HL-60/S4 treated with retinoic acid at 250 ng/mL for 4 days and 3 days (cell line): ENCODE results near the gene LSM10.

Source experiments
- in situ Hi-C: fragments of 300-500 bp; cut with MboI; formaldehyde crosslinking; loops from 2 replicates; pipeline ENCODE4 v1.7.0; 2022; ENCODE audit warnings: low sequenced_read_pairs

LSM10 gene

DNA sequence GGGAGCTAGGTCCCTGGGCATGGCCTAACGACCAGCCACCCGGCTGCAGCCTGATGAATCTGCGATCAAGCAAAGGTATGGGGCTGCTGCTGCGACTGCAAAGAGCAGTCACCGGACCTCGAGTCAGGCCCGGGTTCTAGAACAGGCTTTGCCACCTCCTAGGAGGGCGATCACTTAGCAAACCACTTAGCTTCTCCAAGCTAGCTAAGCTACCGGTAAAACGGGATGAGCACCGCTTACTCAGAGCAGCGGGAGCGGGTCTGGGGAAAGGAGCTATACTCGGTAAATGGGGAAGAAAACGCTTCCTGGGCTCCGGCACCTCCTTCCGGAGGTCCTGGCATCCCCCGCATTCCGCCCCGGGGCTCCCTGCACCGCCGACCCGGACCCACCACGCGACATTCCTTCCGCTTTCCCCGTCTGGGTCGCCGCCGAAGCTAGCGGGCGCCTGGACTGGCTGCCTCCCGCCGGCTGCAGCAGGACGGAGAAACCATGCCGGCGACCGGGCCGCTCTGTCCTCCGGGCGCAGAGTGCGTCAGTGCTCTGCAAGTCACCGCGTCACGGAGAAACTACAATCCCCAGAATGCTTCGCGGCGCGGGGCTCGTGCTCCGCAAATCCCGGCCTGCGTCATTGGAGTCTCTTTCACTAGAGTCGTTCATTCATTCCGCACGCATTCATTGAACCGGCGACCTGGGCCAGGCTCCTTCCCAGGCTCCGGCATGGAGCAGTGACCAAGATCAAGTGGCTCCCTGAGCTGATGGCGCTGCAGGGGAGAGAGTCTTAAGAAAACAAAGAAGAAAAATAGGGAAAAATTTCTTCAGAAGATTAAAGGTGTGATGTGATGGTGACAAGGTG lies at the start of gene LSM10:
Gene LSM10, minus strand, starts transcription at position 531 of the 853 bp plus-strand sequence. CDS start 3,779 bp downstream, outside the sequence.
- in situ Hi-C loops = no loop called here

DNA sequence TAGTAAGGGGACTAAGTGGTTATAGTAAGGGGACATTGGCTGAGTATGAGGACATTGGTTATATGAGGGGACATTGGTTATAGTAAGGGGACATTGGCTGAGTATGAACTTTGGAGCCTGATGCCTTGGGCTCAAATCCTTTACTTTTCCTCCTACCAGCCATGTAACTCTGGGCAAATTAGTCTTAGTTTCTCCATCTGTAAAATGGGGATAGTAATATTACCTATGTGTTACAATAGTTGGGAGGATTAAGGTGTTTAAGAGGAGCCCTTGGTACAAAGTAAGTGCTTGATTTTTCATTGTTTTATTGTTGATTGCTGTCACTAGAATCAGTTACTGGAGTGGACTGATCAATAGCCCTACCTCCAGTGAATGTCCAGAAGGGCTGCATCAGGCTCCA lies 49.7 kb upstream of the LSM10 start:
- in situ Hi-C loops = no loop called here

DNA sequence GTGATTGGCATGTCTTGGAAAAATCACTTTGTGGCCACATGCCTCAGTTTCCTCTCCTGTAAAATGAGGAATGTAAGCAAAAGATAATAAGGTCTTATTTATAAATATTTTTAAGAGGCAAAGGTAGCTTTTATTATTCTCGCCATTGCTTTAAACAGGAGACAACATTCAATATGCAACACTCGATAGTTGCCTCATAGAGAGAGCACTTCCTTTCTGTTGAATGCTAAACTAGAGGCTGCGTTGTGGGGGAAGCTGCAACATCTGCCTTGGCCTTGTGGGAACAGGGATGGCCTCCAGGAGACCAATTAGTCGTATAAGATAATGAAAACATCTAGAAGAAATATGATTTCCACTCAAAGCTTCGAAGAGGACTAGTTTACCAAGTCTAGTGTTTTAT lies 49.0 kb upstream of the LSM10 start:
- in situ Hi-C loops = no loop called here

DNA sequence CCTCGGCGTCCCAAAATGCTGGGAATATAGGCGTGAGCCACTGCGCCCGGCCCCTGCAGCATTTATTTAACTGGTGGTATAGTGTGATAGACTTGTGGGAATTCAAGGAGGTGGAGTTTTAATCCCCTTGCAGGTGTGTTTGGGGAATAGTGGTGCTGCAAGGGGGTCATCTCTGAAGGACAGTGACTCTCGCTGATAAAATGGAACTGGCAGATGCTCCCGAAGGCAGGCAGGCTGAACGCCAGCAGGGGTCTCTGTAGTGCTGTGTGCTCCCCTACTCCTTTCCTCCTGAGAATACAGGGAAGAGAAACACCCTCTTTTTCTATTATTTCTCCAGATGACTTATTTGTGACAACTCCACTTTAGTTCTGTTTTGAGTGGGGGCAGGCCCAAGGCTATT lies 48.6 kb upstream of the LSM10 start:
- in situ Hi-C loops = no loop called here

DNA sequence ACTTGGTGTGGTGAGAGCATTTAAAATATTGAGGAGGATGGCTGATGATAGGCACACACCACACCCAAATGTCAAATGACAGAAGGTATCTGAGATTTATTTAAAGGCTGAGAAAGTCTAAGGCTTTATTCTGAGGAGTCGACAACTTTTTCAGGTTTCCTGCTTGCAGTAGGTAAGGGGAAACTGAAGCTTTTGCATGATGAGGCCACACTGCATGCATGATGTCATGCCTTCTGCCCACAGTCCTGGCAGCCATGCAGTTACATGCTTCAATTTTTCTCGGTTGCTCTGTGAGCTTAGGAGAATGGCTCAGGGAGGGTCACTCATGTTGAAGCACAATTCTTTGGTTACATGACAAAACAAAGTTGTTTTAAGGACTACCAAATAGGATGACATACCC lies 45.6 kb upstream of the LSM10 start:
- in situ Hi-C loops = no loop called here

DNA sequence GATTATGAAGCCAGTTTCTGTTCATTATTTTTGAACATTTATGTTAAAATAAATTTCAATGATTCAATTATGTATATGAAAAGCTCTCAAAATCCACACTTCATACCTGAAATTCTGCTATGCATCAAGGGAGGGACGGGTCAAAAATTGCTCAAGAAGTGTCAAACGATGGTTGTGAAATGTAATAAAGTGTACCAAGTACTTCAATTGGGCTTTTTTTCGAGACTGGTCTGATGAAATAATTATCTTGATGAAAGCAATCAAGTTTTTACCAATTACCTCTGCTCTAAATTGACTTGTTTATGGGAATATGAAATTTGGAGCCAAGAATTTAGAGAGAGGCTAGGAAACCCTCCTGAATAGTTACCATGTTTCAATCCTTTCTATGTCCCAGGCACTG lies 44.6 kb upstream of the LSM10 start:
- in situ Hi-C loops = no loop called here

DNA sequence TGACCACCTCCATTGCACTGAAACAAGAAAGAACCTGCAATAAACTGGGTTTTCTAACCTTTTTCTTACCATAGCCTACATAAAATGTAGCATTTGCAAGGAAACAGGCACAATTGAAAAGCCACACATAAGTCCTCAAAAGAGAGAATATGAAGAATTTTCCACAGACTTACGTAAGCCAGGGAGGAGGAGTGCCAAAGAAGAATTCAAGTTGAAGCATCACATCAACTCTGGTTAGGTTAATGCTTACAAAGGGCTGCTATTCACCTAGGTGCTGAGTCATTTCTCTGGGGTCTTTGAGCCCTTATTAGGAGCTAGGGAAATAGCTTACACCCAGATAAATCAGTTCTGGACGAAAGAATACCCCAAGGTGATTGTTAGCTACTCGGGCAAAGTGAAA lies 42.9 kb upstream of the LSM10 start:
- in situ Hi-C loops = no loop called here

DNA sequence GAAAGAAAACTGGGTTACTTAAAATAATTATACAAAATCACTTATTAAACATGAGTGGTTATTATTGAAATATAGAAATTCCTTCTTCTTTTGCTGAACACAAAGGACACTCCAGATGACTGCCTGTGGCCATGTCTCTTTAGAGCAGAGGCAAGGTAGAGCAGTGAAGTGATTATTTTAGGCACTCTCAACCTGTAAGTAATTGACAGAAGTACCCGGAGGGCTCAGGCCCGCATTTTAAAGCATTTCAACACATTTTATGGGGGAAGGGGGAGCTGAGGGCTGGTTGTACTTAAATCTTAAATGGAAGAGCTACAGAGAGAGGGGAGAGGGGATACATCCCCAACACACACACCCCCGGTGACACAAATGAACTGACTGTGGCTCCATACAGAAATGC lies 42.3 kb upstream of the LSM10 start:
- in situ Hi-C loops = no loop called here

DNA sequence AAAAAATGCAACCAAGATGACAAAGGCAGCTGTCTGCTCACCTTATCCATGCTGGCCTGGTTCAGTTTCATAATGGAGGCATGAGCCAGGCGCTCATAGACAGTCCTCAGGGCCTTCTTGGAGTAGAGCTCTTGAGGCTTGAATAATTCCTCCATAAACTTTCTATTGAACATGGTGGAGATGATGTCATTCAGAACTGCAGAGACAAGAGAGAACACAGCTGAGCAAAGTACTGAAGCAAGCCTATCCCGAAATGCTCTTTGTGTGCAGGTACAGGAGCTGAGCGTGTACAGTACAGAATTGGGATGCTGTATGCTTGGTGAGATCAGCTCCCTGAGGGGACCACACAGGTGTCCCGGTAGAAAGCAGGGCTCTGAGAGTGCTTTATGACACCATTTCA lies 41.0 kb upstream of the LSM10 start:
- in situ Hi-C loops = no loop called here

DNA sequence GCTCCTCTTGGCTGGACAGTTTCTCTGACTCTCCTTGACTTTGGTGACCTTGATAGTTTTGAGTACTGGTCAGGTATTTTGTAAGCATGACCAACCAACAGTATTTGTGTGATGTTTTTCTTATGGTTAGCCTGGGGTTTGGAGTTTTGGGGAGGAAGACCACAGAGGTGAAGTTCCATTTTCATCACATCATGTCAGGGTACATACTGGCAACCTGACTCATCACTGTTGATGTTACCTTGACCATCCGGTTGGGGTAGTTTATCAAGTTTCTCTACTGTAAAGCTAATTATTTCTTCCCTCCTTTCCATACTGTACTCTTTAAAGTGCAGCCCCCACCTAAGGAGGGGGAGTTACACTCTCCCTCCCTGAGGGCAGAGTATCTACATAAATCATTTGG lies 39.1 kb upstream of the LSM10 start:
- in situ Hi-C loops = no loop called here

DNA sequence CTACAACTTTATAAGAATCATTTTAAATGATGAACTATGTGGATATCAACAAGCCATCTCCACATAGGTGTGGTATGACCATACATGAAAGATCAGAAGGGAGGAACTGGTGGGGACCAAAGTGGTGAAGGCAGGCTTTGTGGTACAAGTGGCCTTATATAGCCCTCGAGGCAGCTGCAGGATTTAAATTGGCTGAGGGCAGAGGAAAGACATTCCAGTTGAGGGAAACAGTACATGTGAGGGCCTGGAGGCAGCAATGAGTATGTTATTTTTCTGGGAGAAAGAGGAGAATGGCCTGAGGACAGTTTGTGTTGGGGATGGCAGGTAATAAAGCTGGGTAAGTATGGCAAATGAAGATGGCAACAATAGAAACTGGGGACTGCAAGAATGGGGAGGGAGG lies 35.4 kb upstream of the LSM10 start:
- in situ Hi-C loops = no loop called here

DNA sequence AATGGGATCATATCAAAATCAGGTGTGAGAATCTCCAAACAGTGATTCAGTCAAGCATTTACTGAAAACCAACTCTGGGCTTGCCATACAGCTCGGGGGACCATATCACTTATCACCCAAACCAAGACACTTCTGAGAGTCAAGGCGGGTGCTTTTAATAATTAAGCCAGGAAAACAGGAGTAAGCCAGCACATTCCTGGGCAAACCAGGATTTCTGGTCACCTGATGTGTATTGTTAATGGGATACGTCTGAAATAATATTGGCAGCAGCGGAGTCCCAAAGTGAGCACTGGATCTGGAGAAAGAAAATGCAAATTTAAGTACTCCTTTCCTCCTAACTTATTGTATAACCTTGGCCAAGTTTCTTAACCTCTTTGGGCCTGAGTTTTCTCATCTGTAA lies 34.9 kb upstream of the LSM10 start:
- in situ Hi-C loops = no loop called here

DNA sequence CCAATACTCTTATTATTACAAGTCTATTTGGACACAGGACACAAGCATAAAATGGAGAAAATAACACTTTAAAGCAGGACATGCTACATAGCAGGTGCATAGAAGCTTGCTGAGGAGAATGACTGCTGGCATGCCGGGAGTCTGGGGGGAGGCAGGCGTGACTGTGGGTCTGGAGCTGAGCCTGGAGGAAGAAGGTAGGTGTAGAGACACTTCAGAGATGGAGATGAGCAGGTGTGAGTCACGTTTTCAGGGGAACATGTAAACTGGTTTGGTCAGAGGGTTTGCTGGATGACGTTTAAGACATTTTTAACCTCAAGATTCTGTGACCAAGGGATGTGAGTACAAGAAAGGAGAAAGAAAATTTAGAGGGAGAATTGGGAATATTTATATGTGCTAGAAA lies 28.1 kb upstream of the LSM10 start:
- in situ Hi-C loops = no loop called here

DNA sequence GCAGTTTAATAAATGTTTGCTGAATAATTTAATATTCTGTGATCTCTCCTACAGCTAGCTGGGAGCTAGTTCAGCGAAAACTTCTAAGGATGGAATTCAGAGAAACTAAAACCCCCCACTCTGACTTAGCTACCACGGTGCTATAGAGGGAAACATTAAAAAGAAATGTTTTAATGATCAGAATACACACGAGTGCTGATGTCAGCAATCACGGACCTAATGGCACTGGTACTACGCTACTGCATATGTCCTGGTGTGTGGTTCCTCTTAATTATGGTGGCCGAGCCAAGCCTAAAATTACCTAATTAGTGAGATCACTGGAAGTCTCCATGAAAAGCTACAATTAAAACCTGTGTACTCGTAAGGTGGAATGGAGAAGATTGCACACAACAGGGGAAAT lies 23.9 kb upstream of the LSM10 start:
- in situ Hi-C loops = loop anchor here (25.0 kb wide), 1 partner anchor 309 kb away; no protein-coding TSS in a partner anchor

DNA sequence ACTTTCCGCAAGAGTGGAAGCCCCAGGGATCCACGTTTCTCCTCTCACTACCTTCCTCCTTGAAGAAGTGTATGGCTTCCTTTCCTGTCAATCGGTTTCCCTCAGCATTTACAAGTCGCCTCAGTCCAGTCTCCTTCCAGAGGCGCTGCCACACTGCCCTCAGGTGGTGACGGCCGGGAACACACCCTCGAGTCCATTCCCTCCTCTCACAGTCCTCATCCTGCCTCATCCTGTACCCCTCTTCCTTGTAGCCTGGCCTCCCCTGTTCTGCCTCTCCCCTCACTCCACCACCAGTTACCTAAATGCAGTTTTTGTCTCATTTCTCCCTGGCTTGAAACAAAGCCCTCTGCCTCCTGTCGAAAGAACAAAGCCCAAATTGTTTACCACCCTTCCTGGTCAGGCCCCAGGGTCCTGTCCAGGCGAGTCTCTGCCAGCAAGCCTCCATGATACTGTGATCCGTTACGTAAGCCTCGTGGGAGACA lies 23.2 kb upstream of the LSM10 start:
- in situ Hi-C loops = loop anchor here (25.0 kb wide), 1 partner anchor 309 kb away; no protein-coding TSS in a partner anchor

DNA sequence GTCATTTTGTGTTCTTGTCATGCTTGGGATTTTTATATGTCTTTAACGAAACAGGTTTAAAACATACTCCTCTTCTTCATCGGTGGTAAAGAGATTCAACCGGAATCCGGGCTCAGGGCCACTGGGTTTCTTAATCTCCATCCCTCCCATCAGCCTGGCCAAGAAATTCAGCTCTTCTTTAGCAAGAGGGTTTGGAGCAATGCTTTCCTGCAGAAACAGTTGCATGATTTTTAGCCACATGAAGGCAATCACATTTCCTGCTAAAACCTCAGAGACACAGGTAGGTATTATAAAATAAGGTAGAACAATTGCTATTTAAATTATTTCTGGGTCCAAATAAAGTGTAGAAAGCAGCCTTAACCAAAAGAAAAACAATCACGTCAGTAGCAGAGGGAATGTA lies 22.7 kb upstream of the LSM10 start:
- in situ Hi-C loops = loop anchor here (25.0 kb wide), 1 partner anchor 308 kb away; no protein-coding TSS in a partner anchor

DNA sequence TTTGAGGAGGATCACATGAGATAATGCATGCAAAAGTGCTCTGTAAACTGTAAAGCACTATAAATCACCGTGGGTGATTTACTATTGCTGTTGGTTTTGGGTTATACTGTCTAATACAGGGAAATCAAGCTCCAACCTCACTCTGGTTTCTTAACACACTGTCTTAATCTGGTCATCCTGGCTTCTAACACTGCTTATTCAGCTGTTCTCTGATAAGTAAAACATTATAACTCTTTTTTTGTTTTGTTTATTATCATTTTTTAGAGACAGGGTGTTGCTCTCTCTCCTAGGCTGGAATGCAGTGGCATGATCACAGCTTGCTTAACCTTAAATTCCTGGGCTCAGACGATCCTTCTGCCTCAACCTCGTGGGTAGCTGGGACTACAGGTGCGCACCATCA lies 21.9 kb upstream of the LSM10 start:
- in situ Hi-C loops = loop anchor here (25.0 kb wide), 1 partner anchor 307 kb away; no protein-coding TSS in a partner anchor

DNA sequence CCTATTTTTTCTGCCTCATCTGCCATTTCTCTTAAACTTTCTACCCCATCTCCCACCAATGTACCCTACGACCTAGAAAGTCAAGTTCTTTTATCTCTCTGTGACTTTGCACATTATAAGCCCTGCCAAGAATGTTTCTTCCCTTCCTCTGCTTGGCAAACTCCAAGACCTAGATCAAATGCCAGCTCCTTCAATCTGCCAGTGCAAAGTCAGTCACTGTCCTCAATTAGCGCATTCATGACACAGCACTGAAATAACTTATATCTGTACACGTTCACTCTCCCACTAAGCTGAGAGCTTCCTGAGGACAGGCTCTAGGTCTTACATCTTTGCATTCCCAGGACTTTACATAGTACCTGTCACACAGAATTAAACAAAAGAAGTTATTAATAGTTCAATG lies 21.4 kb upstream of the LSM10 start:
- in situ Hi-C loops = loop anchor here (25.0 kb wide), 1 partner anchor 307 kb away; no protein-coding TSS in a partner anchor

DNA sequence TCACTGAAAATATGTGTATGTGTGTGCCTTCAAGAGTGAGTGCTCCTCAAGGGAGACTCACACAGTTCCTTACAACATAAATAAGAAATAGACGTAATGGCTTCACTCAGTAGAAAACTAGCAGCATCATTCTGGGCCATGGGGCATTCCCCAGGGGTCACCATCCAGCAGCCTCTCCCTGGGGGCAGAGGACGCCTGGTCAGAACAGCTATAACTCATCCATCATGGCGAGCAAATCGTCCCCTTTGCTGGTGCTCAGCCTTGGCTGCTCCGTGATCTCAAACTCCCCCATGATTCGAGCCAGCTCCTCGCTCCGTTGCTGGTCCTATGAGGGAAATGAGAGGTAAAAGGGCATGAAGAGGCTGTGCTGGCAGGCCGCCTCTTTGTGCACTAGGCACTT lies 20.2 kb upstream of the LSM10 start:
- in situ Hi-C loops = loop anchor here (25.0 kb wide), 1 partner anchor 306 kb away; no protein-coding TSS in a partner anchor

DNA sequence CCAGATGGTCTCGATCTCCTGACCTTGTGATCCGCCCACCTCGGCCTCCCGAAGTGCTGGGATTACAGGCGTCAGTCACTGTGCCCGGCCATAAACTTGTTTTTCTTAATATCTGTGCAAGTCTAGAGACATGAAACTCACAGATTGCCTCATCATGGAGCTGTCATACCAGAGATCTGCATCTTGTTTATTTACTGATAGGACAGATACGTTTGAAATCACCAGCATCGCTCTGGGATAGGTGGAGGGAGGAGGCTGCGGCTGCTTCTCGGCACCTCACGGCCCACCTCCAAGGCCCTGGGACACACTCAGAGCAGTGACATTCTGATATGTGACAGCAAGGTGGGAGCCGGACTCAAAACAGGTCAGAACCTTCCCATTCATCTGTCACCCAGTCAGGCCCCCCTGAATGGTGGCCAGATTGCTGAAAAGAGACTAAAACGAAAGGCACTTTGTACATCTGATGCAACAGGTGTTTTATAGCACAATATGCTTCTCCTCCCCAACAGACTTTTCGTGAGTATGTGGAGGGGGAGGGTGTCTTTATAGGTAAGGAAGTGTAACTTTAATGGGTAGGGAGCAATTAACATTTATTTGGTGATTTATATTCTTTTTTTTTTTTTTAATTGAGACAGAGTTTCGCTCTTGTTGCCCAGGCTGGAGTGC lies 18.1 kb upstream of the LSM10 start:
- in situ Hi-C loops = loop anchor here (25.0 kb wide), 1 partner anchor 303 kb away; no protein-coding TSS in a partner anchor

DNA sequence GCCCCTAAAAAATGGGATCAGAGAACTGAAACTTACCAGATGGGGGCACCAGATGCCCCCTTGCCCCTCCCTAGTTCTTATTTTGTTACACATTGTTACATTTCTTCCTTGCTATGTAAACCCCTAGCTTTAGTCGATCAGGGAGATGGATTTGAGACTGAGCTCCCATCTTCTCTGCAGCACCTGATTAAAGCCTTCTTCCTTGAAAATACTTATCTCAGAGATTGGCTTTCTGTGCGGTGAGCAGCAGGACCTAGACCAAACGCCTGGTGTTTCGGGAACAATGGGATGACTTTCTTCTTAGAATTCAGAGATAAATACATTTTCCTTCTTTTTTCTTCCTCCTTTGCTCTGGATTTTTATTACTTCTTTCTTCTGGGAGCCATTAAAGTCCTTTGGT lies 16.7 kb upstream of the LSM10 start:
- in situ Hi-C loops = loop anchor here (25.0 kb wide), 1 partner anchor 302 kb away; no protein-coding TSS in a partner anchor
